ENCODE measurements around the gene DEPDC1. TPM values are rescaled to one million over a fixed set of nuclear protein-coding genes. Genes with fewer than 3 reads are reported as not detected.

The DEPDC1 gene, protein sequence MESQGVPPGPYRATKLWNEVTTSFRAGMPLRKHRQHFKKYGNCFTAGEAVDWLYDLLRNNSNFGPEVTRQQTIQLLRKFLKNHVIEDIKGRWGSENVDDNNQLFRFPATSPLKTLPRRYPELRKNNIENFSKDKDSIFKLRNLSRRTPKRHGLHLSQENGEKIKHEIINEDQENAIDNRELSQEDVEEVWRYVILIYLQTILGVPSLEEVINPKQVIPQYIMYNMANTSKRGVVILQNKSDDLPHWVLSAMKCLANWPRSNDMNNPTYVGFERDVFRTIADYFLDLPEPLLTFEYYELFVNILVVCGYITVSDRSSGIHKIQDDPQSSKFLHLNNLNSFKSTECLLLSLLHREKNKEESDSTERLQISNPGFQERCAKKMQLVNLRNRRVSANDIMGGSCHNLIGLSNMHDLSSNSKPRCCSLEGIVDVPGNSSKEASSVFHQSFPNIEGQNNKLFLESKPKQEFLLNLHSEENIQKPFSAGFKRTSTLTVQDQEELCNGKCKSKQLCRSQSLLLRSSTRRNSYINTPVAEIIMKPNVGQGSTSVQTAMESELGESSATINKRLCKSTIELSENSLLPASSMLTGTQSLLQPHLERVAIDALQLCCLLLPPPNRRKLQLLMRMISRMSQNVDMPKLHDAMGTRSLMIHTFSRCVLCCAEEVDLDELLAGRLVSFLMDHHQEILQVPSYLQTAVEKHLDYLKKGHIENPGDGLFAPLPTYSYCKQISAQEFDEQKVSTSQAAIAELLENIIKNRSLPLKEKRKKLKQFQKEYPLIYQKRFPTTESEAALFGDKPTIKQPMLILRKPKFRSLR
- total RNA-seq: under 1 TPM in 3 of 4 donors, not detected in 1; 0.08 to 0.26 (median 0.15) TPM
- polyA plus RNA-seq: under 1 TPM; 0.01 to 0.08 (median 0.03) TPM
- long read RNA-seq, donor 1: 0 reads
- long read RNA-seq, donor 2, partial matches to known transcripts: 0 of 1 reads
- long read RNA-seq, donor 2, other reads (novel, unspliced or antisense): 1 of 1 reads

DNA sequence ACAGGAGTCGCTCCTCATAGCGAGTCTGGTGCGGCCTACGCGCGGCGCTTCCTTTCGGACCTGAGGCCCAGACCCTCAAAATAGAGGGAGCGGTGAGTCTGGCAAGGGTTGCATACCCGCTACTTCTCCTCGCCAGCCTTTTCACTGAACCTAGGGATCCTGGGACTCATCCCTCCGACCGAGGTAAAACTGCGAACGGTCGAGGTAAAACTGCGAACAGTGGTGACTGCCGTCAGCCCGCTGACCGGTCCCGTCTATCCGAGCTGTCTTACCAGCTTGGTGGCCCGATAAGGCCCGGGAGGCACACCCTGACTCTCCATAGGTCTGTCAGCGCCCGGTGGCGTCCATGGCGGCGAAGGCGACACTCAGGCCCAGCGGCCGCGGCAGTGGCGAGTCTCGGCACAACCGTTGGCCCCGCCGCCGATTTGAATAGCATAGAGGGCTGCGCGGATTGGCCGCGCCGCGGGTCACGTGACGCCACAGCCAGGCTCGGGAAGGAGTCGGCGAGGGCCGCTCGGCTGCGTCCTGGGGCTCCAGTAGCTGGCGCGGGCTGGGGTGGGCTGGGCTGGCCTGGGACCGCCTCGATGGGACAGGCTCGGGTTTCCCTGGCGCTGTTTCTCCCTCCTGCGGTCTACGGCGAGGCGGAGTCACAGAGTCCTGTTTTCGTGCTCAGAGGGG lies at the start of gene DEPDC1:
TSS of gene DEPDC1 (minus strand) at position 403 of the 678 bp plus-strand sequence. CDS start at position 320, 83 bp downstream.
- H3K27me3 ChIP-seq (ENCODE audit: insufficient read depth in 3 of 3, low read length in 2 of 3): no peaks in the 10 kb centered on the region
- H3K36me3 ChIP-seq (ENCODE audit: insufficient read depth in 1 of 2, low read depth in 1 of 2): no peaks in the 10 kb centered on the region
- intact Hi-C loops (cut with DNase I): no loop called here
- no peak within 1 kb of the TSS for H3K27ac ChIP-seq
- TF ChIP-seq, protein P1, sequence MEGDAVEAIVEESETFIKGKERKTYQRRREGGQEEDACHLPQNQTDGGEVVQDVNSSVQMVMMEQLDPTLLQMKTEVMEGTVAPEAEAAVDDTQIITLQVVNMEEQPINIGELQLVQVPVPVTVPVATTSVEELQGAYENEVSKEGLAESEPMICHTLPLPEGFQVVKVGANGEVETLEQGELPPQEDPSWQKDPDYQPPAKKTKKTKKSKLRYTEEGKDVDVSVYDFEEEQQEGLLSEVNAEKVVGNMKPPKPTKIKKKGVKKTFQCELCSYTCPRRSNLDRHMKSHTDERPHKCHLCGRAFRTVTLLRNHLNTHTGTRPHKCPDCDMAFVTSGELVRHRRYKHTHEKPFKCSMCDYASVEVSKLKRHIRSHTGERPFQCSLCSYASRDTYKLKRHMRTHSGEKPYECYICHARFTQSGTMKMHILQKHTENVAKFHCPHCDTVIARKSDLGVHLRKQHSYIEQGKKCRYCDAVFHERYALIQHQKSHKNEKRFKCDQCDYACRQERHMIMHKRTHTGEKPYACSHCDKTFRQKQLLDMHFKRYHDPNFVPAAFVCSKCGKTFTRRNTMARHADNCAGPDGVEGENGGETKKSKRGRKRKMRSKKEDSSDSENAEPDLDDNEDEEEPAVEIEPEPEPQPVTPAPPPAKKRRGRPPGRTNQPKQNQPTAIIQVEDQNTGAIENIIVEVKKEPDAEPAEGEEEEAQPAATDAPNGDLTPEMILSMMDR (IDR thresholded peaks at IDR 0.05): no peak
- WGBS, 3 donors: 0 to 1% (median 0%) methylated on average over 63 to 64 of the region's 64 CpGs
- ATAC-seq: peak; percentile 100
- peak; percentile 94 to 96 for DNase-seq
- peak within 1 kb of the TSS; percentile 83 for H3K4me3 ChIP-seq
- H3K4me1 ChIP-seq: peaks cover 5% of the 10 kb centered on the region
- H3K9me3 ChIP-seq: no peaks in the 10 kb centered on the region

GRCh38 chr1:68544651-68545050 lies 47.8 kb upstream of the DEPDC1 start:
- ATAC-seq (no peak), DNase-seq (no peak)
- Histone ChIP-seq H3K27me3 (ENCODE audit: insufficient read depth in 3 of 3, low read length in 2 of 3) (no peaks in the 10 kb centered on the region), H3K9me3 (no peaks in the 10 kb centered on the region), H3K36me3 (ENCODE audit: insufficient read depth in 1 of 2, low read depth in 1 of 2) (no peaks in the 10 kb centered on the region), H3K27ac (no peak overlapping the region), H3K4me1 (no peaks in the 10 kb centered on the region), H3K4me3 (no peak overlapping the region)
- intact Hi-C loops (cut with DNase I): no loop called here
- WGBS, 3 donors: 77 to 85% (median 84%) methylated on average over 4 of the region's 4 CpGs
- TF ChIP-seq, protein P1 (IDR thresholded peaks at IDR 0.05): no peak

GRCh38 chr1:68542586-68542985 lies 45.7 kb upstream of the DEPDC1 start:
- intact Hi-C loops (cut with DNase I): no loop called here
- Histone ChIP-seq H3K36me3 (ENCODE audit: insufficient read depth in 1 of 2, low read depth in 1 of 2) (no peaks in the 10 kb centered on the region), H3K4me3 (no peak overlapping the region), H3K9me3 (no peaks in the 10 kb centered on the region), H3K4me1 (no peaks in the 10 kb centered on the region), H3K27me3 (ENCODE audit: insufficient read depth in 3 of 3, low read length in 2 of 3) (no peaks in the 10 kb centered on the region), H3K27ac (no peak overlapping the region)
- DNase-seq (no peak), ATAC-seq (no peak)
- TF ChIP-seq, protein P1 (IDR thresholded peaks at IDR 0.05): no peak

DNA sequence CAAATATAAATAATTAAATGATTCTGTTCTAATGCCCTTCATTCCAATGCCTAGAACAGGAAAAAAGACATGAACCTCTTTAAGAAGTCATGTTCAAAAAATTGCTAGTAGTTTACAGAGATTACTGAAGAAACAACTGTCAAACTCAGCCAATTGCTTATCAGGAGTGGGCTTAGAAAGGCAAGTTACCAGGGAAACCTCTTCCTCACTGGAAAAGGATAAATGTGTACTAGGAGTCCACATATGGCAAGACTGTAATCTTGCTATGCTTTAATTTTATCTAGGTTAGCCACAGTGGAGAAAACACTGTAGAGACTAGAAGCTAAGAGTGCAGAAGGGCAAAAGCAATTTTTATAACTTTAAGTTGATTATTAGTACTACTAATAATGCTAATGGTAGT lies 42.1 kb upstream of the DEPDC1 start:
- H3K9me3 ChIP-seq: no peaks in the 10 kb centered on the region
- no peaks in the 10 kb centered on the region for H3K27me3 ChIP-seq (ENCODE audit: insufficient read depth in 3 of 3, low read length in 2 of 3)
- H3K4me3 ChIP-seq: no peak overlapping the region
- no peaks in the 10 kb centered on the region for H3K36me3 ChIP-seq (ENCODE audit: insufficient read depth in 1 of 2, low read depth in 1 of 2)
- TF ChIP-seq, protein P1 (IDR thresholded peaks at IDR 0.05): no peak
- no peak for DNase-seq
- no peak for ATAC-seq
- intact Hi-C loops (cut with DNase I): no loop called here
- H3K4me1 ChIP-seq: no peaks in the 10 kb centered on the region
- no peak overlapping the region for H3K27ac ChIP-seq

Measured in psoas muscle (tissue), 8 donors.